Neural progenitor cell (in vitro differentiated cells): ENCODE results near the gene BTAF1. TPM values are rescaled to one million over a fixed set of nuclear protein-coding genes. Genes with fewer than 3 reads are reported as not detected.

Experiments
- DNase-seq: peaks from one replicate; pipeline ENCODE4 v3.0.0-alpha.2; 2016; ENCODE audit warnings: low spot score
- H2AFZ ChIP-seq: fragments of 200-600 bp; sonication (generic); replicated peaks from 2 replicates; pipeline ENCODE4 v1.6.1; 2016; ENCODE audit warnings: antibody characterized with exemption
- H3F3A ChIP-seq: fragments of 200-600 bp; sonication (generic); 2 replicates; pipeline ENCODE4 v1.6.1; 2016; ENCODE audit warnings: antibody characterized with exemption, low read depth
- H3K27ac ChIP-seq: fragments of 200-600 bp; sonication (generic); 2 replicates; pipeline ENCODE4 v1.5.1; 2016; ENCODE audit warnings: mild to moderate bottlenecking
- H3K27me3 ChIP-seq: fragments of 200-600 bp; sonication (generic); 2 replicates; pipeline ENCODE4 v1.6.1; 2016; ENCODE audit warnings: mild to moderate bottlenecking, moderate library complexity
- H3K36me3 ChIP-seq: fragments of 200-600 bp; sonication (generic); 2 replicates; pipeline ENCODE4 v1.5.1; 2016
- H3K4me1 ChIP-seq: fragments of 200-600 bp; sonication (generic); 2 replicates; pipeline ENCODE4 v1.6.1; 2016; ENCODE audit warnings: mixed run types
- H3K4me2 ChIP-seq: fragments of 200-600 bp; sonication (generic); 2 replicates; pipeline ENCODE4 v1.6.1; 2016
- H3K4me3 ChIP-seq: fragments of 200-600 bp; sonication (generic); 2 replicates; pipeline ENCODE4 v1.5.1; 2016
- H3K79me2 ChIP-seq: fragments of 200-600 bp; sonication (generic); 2 replicates; pipeline ENCODE4 v1.6.1; 2016; ENCODE audit warnings: low read depth
- H3K9ac ChIP-seq: fragments of 200-600 bp; sonication (generic); 2 replicates; pipeline ENCODE4 v1.6.1; 2016
- H3K9me3 ChIP-seq: fragments of 200-600 bp; sonication (generic); 2 replicates; pipeline ENCODE4 v1.5.1; 2016; ENCODE audit warnings: low read depth
- H4K20me1 ChIP-seq: fragments of 200-600 bp; sonication (generic); 2 replicates; pipeline ENCODE4 v1.6.1; 2016; ENCODE audit warnings: low read depth
- H3K27ac Mint-ChIP-seq: 3 replicates; pipeline ENCODE4 v1.8.0; 2021; ENCODE audit warnings: mixed read lengths
- H3K27me3 Mint-ChIP-seq: 2 replicates; pipeline ENCODE4 v1.8.0; 2022; ENCODE audit warnings: low read depth, mild to moderate bottlenecking, inconsistent platforms, moderate library complexity, mixed read lengths; ENCODE audit not compliant: insufficient read depth
- H3K36me3 Mint-ChIP-seq: 3 replicates; pipeline ENCODE4 v1.8.0; 2021; ENCODE audit warnings: mixed read lengths
- H3K4me1 Mint-ChIP-seq: 3 replicates; pipeline ENCODE4 v1.8.0; 2021; ENCODE audit warnings: mixed read lengths
- H3K4me3 Mint-ChIP-seq: 3 replicates; pipeline ENCODE4 v1.8.0; 2021; ENCODE audit warnings: mild to moderate bottlenecking, moderate library complexity, mixed read lengths
- H3K9me3 Mint-ChIP-seq: 3 replicates; pipeline ENCODE4 v1.8.0; 2020; ENCODE audit warnings: mixed read lengths
- EZH2 ChIP-seq: fragments of 200-600 bp; sonication (generic); IDR thresholded peaks from 2 replicates; pipeline ENCODE4 v1.6.1; 2017; ENCODE audit warnings: antibody characterized with exemption, mild to moderate bottlenecking, moderate library complexity
- EZH2phosphoT487 ChIP-seq: fragments of 200-600 bp; sonication (generic); IDR thresholded peaks from 2 replicates; pipeline ENCODE4 v1.6.1; 2017; ENCODE audit warnings: antibody characterized with exemption
- total RNA-seq: library from RNA; depleted of rRNA; stranded (reverse); fragments of >200 nt; gene quantifications from 2 replicates; pipeline ENCODE4 v1.2.3, GENCODE V29; 2015; ENCODE audit warnings: low replicate concordance
- TF ChIP-seq, protein P1 (sequence below): fragments of 200-600 bp; sonication (generic); IDR thresholded peaks from 2 replicates; pipeline ENCODE4 v1.5.1; 2017; ENCODE audit warnings: antibody characterized with exemption, mild to moderate bottlenecking

Gene BTAF1
- total RNA-seq, 1 donor from 2014 or later: 127 TPM

DNA sequence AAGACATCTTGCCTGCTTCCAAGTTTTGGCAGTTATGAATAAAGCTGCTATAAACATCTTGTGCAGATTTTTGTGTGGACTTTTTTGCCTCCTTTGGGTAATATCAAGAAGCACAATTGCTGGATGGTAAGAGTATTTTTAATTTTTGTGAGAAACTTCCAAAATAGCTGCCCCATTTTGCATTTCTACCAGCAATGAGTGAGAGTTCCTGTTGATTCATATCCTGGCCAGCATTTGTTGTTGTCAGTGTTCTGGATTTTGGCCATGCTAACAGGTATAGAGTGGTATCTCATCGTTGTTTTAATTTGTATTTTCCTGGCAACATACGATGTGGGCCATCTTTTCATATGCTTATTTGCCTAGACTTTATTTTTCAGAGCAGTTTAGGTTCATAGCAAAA, 53.9 kb downstream of the BTAF1 start:
- no peaks in the 10 kb centered on the region for H3K4me1 Mint-ChIP-seq
- peaks cover 11% of the 10 kb centered on the region for H3F3A ChIP-seq
- H3K27me3 ChIP-seq: no peaks in the 10 kb centered on the region
- H3K27ac ChIP-seq: no peak overlapping the region
- no peak overlapping the region for H3K9ac ChIP-seq
- no peaks in the 10 kb centered on the region for H3K79me2 ChIP-seq
- peaks cover 21% of the 10 kb centered on the region for H3K36me3 ChIP-seq
- no peaks in the 10 kb centered on the region for H3K4me1 ChIP-seq
- no peak overlapping the region for H3K4me2 ChIP-seq
- no peaks in the 10 kb centered on the region for H3K9me3 ChIP-seq
- no peak overlapping the region for H3K4me3 ChIP-seq
- H3K27me3 Mint-ChIP-seq: peaks cover 3% of the 10 kb centered on the region
- no peak overlapping the region for H3K27ac Mint-ChIP-seq
- H3K4me3 Mint-ChIP-seq: no peak overlapping the region
- H3K36me3 Mint-ChIP-seq: peaks cover 37% of the 10 kb centered on the region
- H2AFZ ChIP-seq: no peak overlapping the region
- DNase-seq: no peak
- H4K20me1 ChIP-seq: no peaks in the 10 kb centered on the region
- no peaks in the 10 kb centered on the region for H3K9me3 Mint-ChIP-seq
- no peak for TF ChIP-seq EZH2phosphoT487
- TF ChIP-seq, protein P1, sequence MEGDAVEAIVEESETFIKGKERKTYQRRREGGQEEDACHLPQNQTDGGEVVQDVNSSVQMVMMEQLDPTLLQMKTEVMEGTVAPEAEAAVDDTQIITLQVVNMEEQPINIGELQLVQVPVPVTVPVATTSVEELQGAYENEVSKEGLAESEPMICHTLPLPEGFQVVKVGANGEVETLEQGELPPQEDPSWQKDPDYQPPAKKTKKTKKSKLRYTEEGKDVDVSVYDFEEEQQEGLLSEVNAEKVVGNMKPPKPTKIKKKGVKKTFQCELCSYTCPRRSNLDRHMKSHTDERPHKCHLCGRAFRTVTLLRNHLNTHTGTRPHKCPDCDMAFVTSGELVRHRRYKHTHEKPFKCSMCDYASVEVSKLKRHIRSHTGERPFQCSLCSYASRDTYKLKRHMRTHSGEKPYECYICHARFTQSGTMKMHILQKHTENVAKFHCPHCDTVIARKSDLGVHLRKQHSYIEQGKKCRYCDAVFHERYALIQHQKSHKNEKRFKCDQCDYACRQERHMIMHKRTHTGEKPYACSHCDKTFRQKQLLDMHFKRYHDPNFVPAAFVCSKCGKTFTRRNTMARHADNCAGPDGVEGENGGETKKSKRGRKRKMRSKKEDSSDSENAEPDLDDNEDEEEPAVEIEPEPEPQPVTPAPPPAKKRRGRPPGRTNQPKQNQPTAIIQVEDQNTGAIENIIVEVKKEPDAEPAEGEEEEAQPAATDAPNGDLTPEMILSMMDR: no peak
- no peak for TF ChIP-seq EZH2

DNA sequence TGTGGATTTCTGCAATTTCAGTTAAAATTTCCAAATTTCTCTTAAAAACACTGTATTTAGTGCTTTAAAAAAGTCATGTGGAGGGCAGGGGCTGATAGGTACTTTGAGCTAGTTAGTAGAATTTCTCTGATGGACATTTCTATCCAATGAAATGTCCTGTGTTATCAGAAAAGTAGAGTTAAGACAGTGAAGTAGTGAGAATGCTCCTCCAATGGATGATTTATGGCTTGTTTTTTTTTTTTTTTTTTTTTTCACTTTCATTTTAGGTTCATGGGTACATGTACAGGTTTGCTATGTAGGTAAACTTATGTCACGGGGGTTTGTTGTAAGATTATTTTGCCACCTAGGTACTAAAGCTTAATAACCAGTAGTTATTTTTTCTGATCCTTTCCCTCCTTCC, 55.0 kb downstream of the BTAF1 start:
- Histone ChIP-seq H3K9me3 (no peaks in the 10 kb centered on the region), H3F3A (peaks cover 20% of the 10 kb centered on the region), H3K27me3 (no peaks in the 10 kb centered on the region), H3K9ac (no peak overlapping the region), H3K79me2 (no peaks in the 10 kb centered on the region), H3K4me2 (no peak overlapping the region), H4K20me1 (no peaks in the 10 kb centered on the region), H3K4me3 (no peak overlapping the region), H2AFZ (no peak overlapping the region), H3K27ac (no peak overlapping the region), H3K36me3 (peaks cover 24% of the 10 kb centered on the region), H3K4me1 (no peaks in the 10 kb centered on the region)
- Mint-ChIP-seq H3K4me1 (no peaks in the 10 kb centered on the region), H3K27me3 (peaks cover 3% of the 10 kb centered on the region), H3K27ac (no peak overlapping the region), H3K9me3 (no peaks in the 10 kb centered on the region), H3K4me3 (no peak overlapping the region), H3K36me3 (peaks cover 41% of the 10 kb centered on the region)
- no peak for DNase-seq
- TF ChIP-seq, protein P1: no peak
- TF ChIP-seq EZH2phosphoT487 (no peak), EZH2 (no peak)

DNA sequence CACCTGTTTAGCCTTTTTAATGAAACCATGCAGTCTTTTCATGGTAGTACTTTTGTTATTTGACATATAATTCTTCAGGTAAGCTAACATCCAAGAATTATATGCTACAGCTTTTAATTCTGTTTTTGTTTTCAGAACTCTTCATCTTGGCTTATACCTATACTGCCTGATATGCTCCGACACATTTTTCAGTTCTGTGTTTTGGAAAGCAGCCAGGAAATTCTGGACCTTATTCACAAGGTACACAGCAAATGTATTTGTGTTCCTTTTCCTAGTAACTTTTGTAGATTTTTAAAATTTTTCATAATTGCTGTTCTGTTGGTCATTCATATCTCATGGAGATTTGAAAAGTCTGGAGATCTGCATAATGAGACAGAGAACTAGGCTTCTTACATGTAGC, 56.7 kb downstream of the BTAF1 start:
- H3K9me3 ChIP-seq: no peaks in the 10 kb centered on the region
- no peak overlapping the region for H3K4me2 ChIP-seq
- no peaks in the 10 kb centered on the region for H3K4me1 ChIP-seq
- Mint-ChIP-seq H3K36me3 (peaks cover 45% of the 10 kb centered on the region), H3K27ac (no peak overlapping the region), H3K27me3 (peaks cover 3% of the 10 kb centered on the region), H3K4me3 (no peak overlapping the region), H3K4me1 (no peaks in the 10 kb centered on the region), H3K9me3 (no peaks in the 10 kb centered on the region)
- H3K27ac ChIP-seq: no peak overlapping the region
- H3K9ac ChIP-seq: no peak overlapping the region
- peaks cover 31% of the 10 kb centered on the region for H3K36me3 ChIP-seq
- no peak for DNase-seq
- no peaks in the 10 kb centered on the region for H4K20me1 ChIP-seq
- no peak overlapping the region for H2AFZ ChIP-seq
- H3F3A ChIP-seq: peaks cover 20% of the 10 kb centered on the region
- TF ChIP-seq EZH2: no peak
- H3K4me3 ChIP-seq: no peak overlapping the region
- H3K79me2 ChIP-seq: no peaks in the 10 kb centered on the region
- H3K27me3 ChIP-seq: no peaks in the 10 kb centered on the region

DNA sequence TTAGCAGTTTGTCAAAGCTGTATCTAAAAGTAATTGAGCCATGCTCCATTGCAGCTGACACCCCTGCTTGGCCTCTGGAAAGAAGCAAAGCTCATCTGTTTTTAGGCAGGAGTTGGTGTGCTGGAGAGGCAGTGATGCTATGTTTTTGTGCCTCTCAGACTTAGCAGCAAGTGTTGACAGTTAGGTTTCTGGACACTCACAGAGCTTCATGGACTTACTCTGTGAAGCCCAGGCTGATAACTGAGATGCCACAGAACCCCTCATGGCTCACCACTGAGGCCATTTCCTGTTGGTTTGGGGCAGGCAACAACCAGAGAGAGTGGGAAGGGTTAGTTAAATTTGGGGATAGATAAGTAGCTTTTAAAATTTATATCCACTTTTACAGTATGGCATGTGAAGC, 59.8 kb downstream of the BTAF1 start:
- Histone ChIP-seq H3K79me2 (no peaks in the 10 kb centered on the region), H2AFZ (no peak overlapping the region), H4K20me1 (no peaks in the 10 kb centered on the region), H3K4me3 (no peak overlapping the region), H3K4me1 (no peaks in the 10 kb centered on the region), H3K27me3 (no peaks in the 10 kb centered on the region), H3K27ac (no peak overlapping the region), H3K4me2 (no peak overlapping the region), H3K9me3 (no peaks in the 10 kb centered on the region), H3K36me3 (peaks cover 35% of the 10 kb centered on the region), H3F3A (peaks cover 20% of the 10 kb centered on the region), H3K9ac (no peak overlapping the region)
- Mint-ChIP-seq H3K4me3 (no peak overlapping the region), H3K36me3 (peaks cover 46% of the 10 kb centered on the region), H3K4me1 (no peaks in the 10 kb centered on the region), H3K9me3 (no peaks in the 10 kb centered on the region), H3K27me3 (peaks cover 3% of the 10 kb centered on the region), H3K27ac (no peak overlapping the region)
- TF ChIP-seq, protein P1: no peak
- TF ChIP-seq EZH2phosphoT487 (no peak), EZH2 (no peak)
- no peak for DNase-seq
